Stomach (tissue), 9 donors: ENCODE measurements around the gene DCUN1D5. TPM values are rescaled to one million over a fixed set of nuclear protein-coding genes. Genes with fewer than 3 reads are reported as not detected.

ENCODE experiments used
- DNase-seq, 2 donors: peaks; one replicate each; pipeline versions ENCODE4 v3.0.0 to v3.0.0-alpha.2; 2013 to 2019
- H3K27ac ChIP-seq, 5 donors: fragments of 200-600 bp in 4 of 5; sonication (generic) in 4 of 5; one replicate each; pipeline ENCODE4 v1.5.1; 2013 to 2019; ENCODE audit warnings: mild to moderate bottlenecking in 1 of 5, moderate library complexity in 1 of 5
- H3K27me3 ChIP-seq, 3 donors: fragments of 200-600 bp; sonication (generic); one replicate each; pipeline ENCODE4 v1.5.1; 2017 to 2019; ENCODE audit warnings: mixed run types in 1 of 3
- H3K36me3 ChIP-seq, 4 donors: fragments of 200-600 bp; sonication (generic); 1 replicate in 3 of 4; 2 replicates in 1 of 4; pipeline ENCODE4 v1.5.1; 2016 to 2019
- H3K4me1 ChIP-seq, 4 donors: fragments of 200-600 bp; sonication (generic); one replicate each; pipeline ENCODE4 v1.5.1; 2016 to 2019
- H3K4me3 ChIP-seq, 4 donors: fragments of 200-600 bp; sonication (generic) in 3 of 4; one replicate each; pipeline ENCODE4 v1.5.1; 2016 to 2019; ENCODE audit warnings: mild to moderate bottlenecking in 1 of 4
- H3K9me3 ChIP-seq, 4 donors: fragments of 200-600 bp; sonication (generic); one replicate each; pipeline ENCODE4 v1.5.1; 2016 to 2019
- EP300 ChIP-seq: sonication (generic); formaldehyde crosslinking; IDR thresholded peaks from one replicate; pipeline ENCODE4 v1.6.1; 2017; ENCODE audit warnings: antibody characterized with exemption
- POLR2A ChIP-seq, 4 donors: fragments of 450-650 bp; IDR thresholded peaks; one replicate each; pipeline ENCODE4 v1.6.1; 2016; ENCODE audit warnings: antibody characterized with exemption in 4 of 4, control low read depth in 2 of 4, mild to moderate bottlenecking in 1 of 4, moderate library complexity in 1 of 4
- POLR2AphosphoS5 ChIP-seq, 3 donors: sonication (generic); formaldehyde crosslinking; IDR thresholded peaks; one replicate each; pipeline ENCODE4 v1.6.1; 2016; ENCODE audit warnings: antibody characterized with exemption in 3 of 3
- WGBS, 5 donors: extraction: QIAGEN DNeasy Blood & Tissue Kit in 3 of 5; methylation state at CpG; one replicate each; pipeline versions ENCODE4 v1.1.5 to v1.1.7; 2013 to 2018; 5-methylcytosine and 5-hydroxymethylcytosine counted together
- intact Hi-C: fragments of 100-400 bp; cut with DNase I; formaldehyde crosslinking; loops from one replicate; pipeline ENCODE4 v1.15.1; 2023; ENCODE audit warnings: low total_unique reads
- polyA plus RNA-seq, 3 donors: library from polyadenylated mRNA; stranded (reverse); fragments of 200-250 nt; gene quantifications; one replicate each; pipeline ENCODE4 v1.2.3, GENCODE V29; 2013
- total RNA-seq, 5 donors: library from RNA; depleted of rRNA; stranded (reverse); fragments of >200 nt; gene quantifications; one replicate each; pipeline versions ENCODE4 v1.1.0 to v1.2.3, GENCODE V29; 2014 to 2016
- TF ChIP-seq, protein P1 (sequence below), 7 experiments: fragments of 450-650 bp in 4 of 7; fragments of 200-600 bp in 3 of 7; sonication (generic) in 3 of 7; IDR thresholded peaks; one replicate each; pipeline ENCODE4 v1.5.1; 2016 to 2019; ENCODE audit warnings: antibody characterized with exemption in 7 of 7, control low read depth in 2 of 7, mild to moderate bottlenecking in 1 of 7
- donor health status: healthy with polysubstance abuse.
- donor health status: Bipolar disorder and iron deficiency.
- donor health status: healthy.

DCUN1D5 gene
- total and polyA plus RNA-seq, 8 donors: 13.2 to 75.3 (median 29.1) TPM

DNA sequence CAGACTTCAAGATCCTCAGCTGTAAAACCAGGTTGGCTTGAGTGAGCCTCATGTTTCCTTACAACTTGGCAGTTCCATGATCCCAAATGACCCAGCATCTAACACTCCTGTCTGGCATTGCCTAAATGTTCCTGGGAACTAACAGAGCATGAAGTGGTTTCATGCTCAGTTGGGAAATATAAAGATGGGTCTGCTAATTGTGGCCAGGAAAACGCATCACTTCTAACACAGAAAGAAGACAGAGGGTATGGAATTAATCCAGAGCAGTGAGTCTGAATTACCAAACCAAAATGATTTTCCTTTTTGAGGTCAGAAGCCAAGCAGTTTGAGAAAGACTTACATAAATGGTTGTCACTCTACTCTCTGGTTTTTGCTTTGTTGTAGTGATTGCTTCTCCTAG, 75.9 kb downstream of the DCUN1D5 start:
- H3K27ac ChIP-seq: no peak overlapping the region
- no peaks in the 10 kb centered on the region for H3K4me1 ChIP-seq
- no peaks in the 10 kb centered on the region for H3K27me3 ChIP-seq
- 50 to 81% (median 71%) methylated on average over 1 of the region's 1 CpG for WGBS, 5 donors
- TF ChIP-seq EP300: no peak
- TF ChIP-seq, protein P1, sequence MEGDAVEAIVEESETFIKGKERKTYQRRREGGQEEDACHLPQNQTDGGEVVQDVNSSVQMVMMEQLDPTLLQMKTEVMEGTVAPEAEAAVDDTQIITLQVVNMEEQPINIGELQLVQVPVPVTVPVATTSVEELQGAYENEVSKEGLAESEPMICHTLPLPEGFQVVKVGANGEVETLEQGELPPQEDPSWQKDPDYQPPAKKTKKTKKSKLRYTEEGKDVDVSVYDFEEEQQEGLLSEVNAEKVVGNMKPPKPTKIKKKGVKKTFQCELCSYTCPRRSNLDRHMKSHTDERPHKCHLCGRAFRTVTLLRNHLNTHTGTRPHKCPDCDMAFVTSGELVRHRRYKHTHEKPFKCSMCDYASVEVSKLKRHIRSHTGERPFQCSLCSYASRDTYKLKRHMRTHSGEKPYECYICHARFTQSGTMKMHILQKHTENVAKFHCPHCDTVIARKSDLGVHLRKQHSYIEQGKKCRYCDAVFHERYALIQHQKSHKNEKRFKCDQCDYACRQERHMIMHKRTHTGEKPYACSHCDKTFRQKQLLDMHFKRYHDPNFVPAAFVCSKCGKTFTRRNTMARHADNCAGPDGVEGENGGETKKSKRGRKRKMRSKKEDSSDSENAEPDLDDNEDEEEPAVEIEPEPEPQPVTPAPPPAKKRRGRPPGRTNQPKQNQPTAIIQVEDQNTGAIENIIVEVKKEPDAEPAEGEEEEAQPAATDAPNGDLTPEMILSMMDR (IDR thresholded peaks at IDR 0.05): no peak
- no peak for TF ChIP-seq POLR2A (IDR thresholded peaks at IDR 0.05)
- no peak for TF ChIP-seq POLR2AphosphoS5 (IDR thresholded peaks at IDR 0.05)
- intact Hi-C loops: no loop called here
- no peak overlapping the region for H3K4me3 ChIP-seq
- H3K9me3 ChIP-seq: no peaks in the 10 kb centered on the region
- DNase-seq: no peak
- no peaks in the 10 kb centered on the region for H3K36me3 ChIP-seq

DNA sequence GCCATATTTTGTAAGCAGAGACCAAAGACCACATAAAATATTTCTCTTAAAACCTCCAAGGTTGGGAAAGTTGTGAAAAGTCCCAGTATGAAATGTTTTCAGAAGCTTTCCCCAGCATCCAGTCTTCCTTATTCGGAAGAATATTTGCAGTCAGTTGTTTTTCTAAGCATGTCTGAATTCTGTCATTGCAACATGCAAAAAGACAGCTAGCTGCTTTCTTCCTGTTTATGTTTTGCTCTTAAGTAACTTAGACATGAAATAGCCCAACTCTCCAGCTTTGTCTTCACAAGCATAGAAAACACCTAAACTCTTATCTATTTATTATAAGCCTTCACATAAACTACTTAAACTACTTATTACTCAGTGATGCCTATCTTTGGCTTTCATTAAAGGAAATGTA, 78.5 kb downstream of the DCUN1D5 start:
- intact Hi-C loops: no loop called here

More for the DNA sequence above, 78.5 kb downstream of the DCUN1D5 start:
- H3K27ac ChIP-seq: no peak overlapping the region
- DNase-seq: no peak
- TF ChIP-seq, protein P1 (IDR thresholded peaks at IDR 0.05): no peak
- TF ChIP-seq POLR2AphosphoS5 (IDR thresholded peaks at IDR 0.05) (no peak), POLR2A (IDR thresholded peaks at IDR 0.05) (no peak), EP300 (no peak)
- H3K36me3 ChIP-seq: no peaks in the 10 kb centered on the region
- H3K27me3 ChIP-seq: no peaks in the 10 kb centered on the region
- peaks cover 0 to 17% (median 12%) of the 10 kb centered on the region in 4 donors for H3K9me3 ChIP-seq
- 70 to 81% (median 75%) methylated on average over 1 of the region's 1 CpG for WGBS, 5 donors
- H3K4me3 ChIP-seq: no peak overlapping the region
- no peaks in the 10 kb centered on the region for H3K4me1 ChIP-seq

Other genes starting within 250 kb of the DCUN1D5 start
- gene MMP3, start 248.6 kb downstream of the DCUN1D5 start, total RNA-seq: 1 to 10 TPM in 2 of 5 donors, under 1 TPM in 2, not detected in 1; 0.45 to 7.0 (median 1.5) TPM
- gene MMP3, start 248.6 kb downstream of the DCUN1D5 start, polyA plus RNA-seq: 10 to 100 TPM in 1 of 3 donors, 1 to 10 TPM in 1, under 1 TPM in 1; 0.83 to 37.5 (median 1.7) TPM
- not detected for gene MMP12, start 217.2 kb downstream of the DCUN1D5 start, total RNA-seq
- 1 to 10 TPM in 2 of 3 donors, under 1 TPM in 1; 0.46 to 2.4 (median 1.4) TPM for gene MMP12, start 217.2 kb downstream of the DCUN1D5 start, polyA plus RNA-seq
- gene MMP13, start 136.4 kb downstream of the DCUN1D5 start, total RNA-seq: not detected
- gene MMP13, start 136.4 kb downstream of the DCUN1D5 start, polyA plus RNA-seq: under 1 TPM in 1 of 3 donors, not detected in 2; 0.25 TPM
- gene DYNC2H1, start 17.3 kb upstream of the DCUN1D5 start, total RNA-seq: 10 to 100 TPM in 4 of 5 donors, 1 to 10 TPM in 1; 1.2 to 63.7 (median 19.6) TPM
- 10 to 100 TPM in 1 of 3 donors, 1 to 10 TPM in 2; 4.8 to 13.0 (median 8.6) TPM for gene DYNC2H1, start 17.3 kb upstream of the DCUN1D5 start, polyA plus RNA-seq